ENCODE results near the gene DNHD1. TPM values are rescaled to one million over a fixed set of nuclear protein-coding genes. Genes with fewer than 3 reads are reported as not detected.

DNHD1 gene
- total and polyA plus RNA-seq, 2 of the 8 experiments (the other 6 are each of a cell fraction or from before 2014, with no cell fraction given): 5.0 to 6.8 TPM

GRCh38 chr11:6583584-6583983, 86.5 kb downstream of the DNHD1 start (continued):
- TF ChIP-seq ATF2 (IDR thresholded peaks at IDR 0.05; ENCODE audit: low read length) (no peak), CTCF (IDR thresholded peaks at IDR 0.05; ENCODE audit: control extremely low read depth in 1 of 3, insufficient read depth in 1 of 3, low read depth in 1 of 3, low read length in 3 of 3) (no peak), CREB1 (IDR thresholded peaks at IDR 0.05) (no peak)

Data from H1 (cell line).